Mesodermal cell (in vitro differentiated cells): ENCODE measurements around the gene SLC9A9.

Experiments
- H3K27ac ChIP-seq: 2 replicates; pipeline ENCODE4 v1.7.0; 2013; ENCODE audit warnings: mild to moderate bottlenecking, low read depth, low read length, moderate library complexity; ENCODE audit not compliant: severe bottlenecking
- H3K36me3 ChIP-seq: 2 replicates; pipeline ENCODE4 v1.7.1; 2013; ENCODE audit warnings: mild to moderate bottlenecking, low read length, moderate library complexity; ENCODE audit not compliant: control insufficient read depth, insufficient read depth
- H3K4me1 ChIP-seq: one replicate; pipeline ENCODE4 v1.7.1; 2013; ENCODE audit warnings: mild to moderate bottlenecking, low read length; ENCODE audit not compliant: insufficient read depth, control insufficient read depth, poor library complexity, severe bottlenecking
- H3K4me3 ChIP-seq: 2 replicates; pipeline ENCODE4 v1.7.0; 2013; ENCODE audit warnings: low read length, control low read depth, mild to moderate bottlenecking; ENCODE audit not compliant: insufficient read depth, poor library complexity, severe bottlenecking; ENCODE audit errors: extremely low read depth
- H3K9me3 ChIP-seq: 2 replicates; pipeline ENCODE4 v1.7.1; 2013; ENCODE audit warnings: mild to moderate bottlenecking, low read length, moderate library complexity; ENCODE audit not compliant: control insufficient read depth
- WGBS, 2 experiments: methylation state at CpG; one replicate each; pipeline ENCODE4 v1.1.5; 2013; ENCODE audit warnings: missing lambda C conversion rate in 2 of 2; ENCODE audit not compliant: insufficient coverage in 2 of 2; 5-methylcytosine and 5-hydroxymethylcytosine counted together

The SLC9A9 gene

GRCh38 chr3:143217283-143217682 lies 631.0 kb downstream of the SLC9A9 start:
- Histone ChIP-seq H3K4me3 (no peak overlapping the region), H3K36me3 (no peaks in the 10 kb centered on the region), H3K4me1 (no peaks in the 10 kb centered on the region), H3K27ac (no peak overlapping the region), H3K9me3 (no peaks in the 10 kb centered on the region)

- WGBS, 2 experiments, result 100% methylated on average over 1 of the region's 3 CpGs
- H3K4me3 ChIP-seq, result no peak overlapping the region
- H3K27ac ChIP-seq, result no peak overlapping the region
- no peaks in the 10 kb centered on the region for H3K36me3 ChIP-seq
- no peaks in the 10 kb centered on the region for H3K9me3 ChIP-seq
- H3K4me1 ChIP-seq, result no peaks in the 10 kb centered on the region
Observed at GRCh38 chr3:143216709-143217182, 631.5 kb downstream of the SLC9A9 start.
